GM19328 (cell line): ENCODE results near the gene NSL1.

Experiments used
- ATAC-seq: cut with Tn5 transposase; IDR thresholded peaks from one replicate; pipeline ENCODE4 v1.9.1; 2021; ENCODE audit warnings: mild to moderate bottlenecking, moderate library complexity; ENCODE audit not compliant: unreplicated experiment

Gene NSL1

DNA sequence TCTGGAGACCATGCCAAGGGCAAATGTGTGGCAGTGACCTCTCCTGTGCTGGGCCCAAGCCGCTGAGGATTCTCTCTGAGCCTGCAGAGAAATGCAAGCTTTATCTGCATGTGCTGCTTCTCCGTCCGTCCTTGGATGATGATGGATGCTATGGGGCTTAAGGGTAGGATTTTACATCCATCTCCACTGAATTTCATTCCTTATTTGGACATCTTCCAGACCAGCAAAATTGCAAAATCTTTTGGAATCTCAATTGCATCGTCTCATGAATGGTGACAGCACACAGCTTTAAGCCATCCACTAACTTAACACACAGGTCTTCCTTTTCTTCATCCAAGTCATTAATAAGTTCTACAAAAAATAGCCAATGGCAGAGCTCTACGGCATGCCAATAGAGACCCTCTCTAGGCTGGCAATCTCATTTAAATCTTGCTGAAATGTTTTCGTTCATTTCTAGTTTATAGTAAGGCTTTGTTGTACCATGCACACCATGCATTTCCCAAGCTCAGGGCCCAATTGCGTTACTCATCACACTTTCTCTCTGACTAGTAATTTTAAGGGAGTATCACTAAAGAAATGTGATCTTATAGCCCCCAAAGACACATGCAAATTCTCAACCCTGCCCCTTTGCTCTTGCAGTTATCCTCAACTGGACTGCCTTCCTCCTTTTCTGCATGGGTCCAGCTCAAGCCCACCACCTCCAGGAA, 103.1 kb downstream of the NSL1 start:
- no peak for ATAC-seq

- ATAC-seq = no peak
These were observed 103.8 kb downstream of the NSL1 start for GRCh38 chr1:212687811-212688210.

- no peak for ATAC-seq
These were observed 105.0 kb downstream of the NSL1 start for GRCh38 chr1:212686591-212686990.

- no peak for ATAC-seq
These were observed 105.5 kb downstream of the NSL1 start for GRCh38 chr1:212686069-212686468.

- no peak for ATAC-seq
These were observed 106.1 kb downstream of the NSL1 start for GRCh38 chr1:212685429-212685828.

GRCh38 chr1:212684521-212685090, 107.0 kb downstream of the NSL1 start:
- ATAC-seq = no peak

GRCh38 chr1:212684076-212684475, 107.5 kb downstream of the NSL1 start:
- no peak for ATAC-seq

DNA sequence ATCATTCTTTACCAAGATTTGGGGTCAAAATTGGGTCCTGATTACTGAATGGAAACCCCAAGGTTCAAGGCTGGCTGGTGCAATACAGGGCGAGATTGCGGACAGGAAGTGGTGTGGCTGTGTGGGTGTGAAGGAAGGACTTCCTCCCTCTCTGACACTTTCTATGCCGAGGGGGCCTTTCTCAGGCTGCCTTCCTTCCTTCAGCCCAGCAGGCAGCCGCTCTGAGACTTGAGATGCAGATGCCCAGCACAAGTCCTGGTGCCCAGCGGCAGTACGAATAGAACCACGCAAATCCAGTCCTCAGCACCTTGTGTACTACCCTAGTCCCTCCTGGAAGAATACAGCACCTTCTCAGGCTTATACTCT, 108.2 kb downstream of the NSL1 start:
- ATAC-seq = peak; percentile 69

GRCh38 chr1:212680680-212681389, 110.7 kb downstream of the NSL1 start:
- no peak for ATAC-seq

DNA sequence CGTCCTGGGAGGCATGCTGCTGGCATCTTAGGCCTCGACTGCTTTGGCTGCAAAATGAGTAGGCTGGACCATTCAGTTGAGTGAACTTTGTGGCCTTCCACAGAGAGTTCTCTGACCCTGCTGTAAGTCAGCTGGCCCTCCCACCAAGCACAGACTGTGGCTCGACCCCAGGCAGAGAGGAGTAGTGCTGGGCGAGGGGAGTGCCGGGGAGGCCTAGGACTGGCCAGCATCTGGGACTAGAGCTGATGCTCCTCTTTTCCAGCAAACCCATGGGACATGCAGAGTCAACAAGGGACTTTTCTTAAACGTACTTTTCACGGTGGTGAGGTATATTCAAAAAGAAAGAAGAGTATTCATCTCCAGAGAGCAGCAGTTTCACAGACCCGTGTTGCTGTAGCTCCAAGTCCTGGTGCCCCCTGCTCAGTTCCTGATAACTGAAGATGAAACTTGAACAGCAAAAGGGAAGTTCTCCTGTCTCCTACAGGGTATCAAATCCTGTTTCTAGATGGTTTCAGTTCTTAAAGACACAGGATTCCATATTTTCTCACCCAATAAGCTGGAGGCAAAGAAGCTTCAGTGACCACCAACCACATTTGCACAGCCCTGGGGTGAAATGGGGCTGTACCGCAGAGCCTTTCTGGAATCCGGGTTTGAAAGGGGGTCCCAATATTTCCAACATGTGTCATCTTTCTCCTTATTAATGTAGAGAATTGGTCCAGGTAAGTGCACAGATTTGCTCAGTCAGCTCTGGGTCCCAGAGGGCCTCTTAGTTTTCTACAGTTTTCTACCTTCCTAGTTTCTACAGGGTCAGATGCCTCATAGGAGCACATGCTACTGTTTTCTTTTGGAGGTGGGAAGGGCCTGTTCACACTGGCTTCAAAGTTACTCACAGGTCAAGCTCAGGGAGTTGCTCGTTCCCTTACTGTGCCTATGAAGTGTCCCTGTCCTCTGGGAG, 112.8 kb downstream of the NSL1 start:
- peak; percentile 49 for ATAC-seq

DNA sequence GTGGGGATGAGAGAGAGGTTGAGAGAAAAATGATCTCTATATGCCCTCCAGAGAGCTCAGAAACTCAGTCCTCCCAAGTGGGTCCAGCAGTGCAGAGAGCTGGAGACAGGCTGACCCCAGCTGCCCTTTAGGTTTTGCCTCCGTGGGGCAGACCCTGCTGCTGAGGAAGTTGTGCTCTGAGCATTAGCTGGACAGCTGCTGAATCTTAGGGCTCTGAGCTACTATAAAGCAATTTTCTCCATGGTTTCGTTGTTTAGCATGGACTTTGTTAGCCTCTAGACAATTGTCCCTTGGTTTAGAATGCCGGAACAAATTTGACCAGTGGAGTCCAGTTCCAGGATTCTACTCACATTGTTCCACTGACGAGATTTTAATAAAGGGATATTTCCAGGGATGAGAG, 114.0 kb downstream of the NSL1 start:
- ATAC-seq = no peak

GRCh38 chr1:212677136-212677535, 114.4 kb downstream of the NSL1 start:
- no peak for ATAC-seq
